ENCODE results near the gene GAST. TPM values are rescaled to one million over a fixed set of nuclear protein-coding genes. Genes with fewer than 3 reads are reported as not detected.

Gene GAST
- total and polyA plus RNA-seq, 2 of the 13 experiments (the other 11 are each of a cell fraction or from before 2014, with no cell fraction given): 0.32 to 0.42 TPM

GRCh38 chr17:41665566-41666236, 46.4 kb upstream of the GAST start (continued):
- no peak for TF ChIP-seq ZNF609 (CRISPR knock-in tag; IDR thresholded peaks at IDR 0.05; ENCODE audit: borderline replicate concordance)
- no peak for TF ChIP-seq TBP (CRISPR knock-in tag; IDR thresholded peaks at IDR 0.05)
- TF ChIP-seq SMAD1 (CRISPR knock-in tag; IDR thresholded peaks at IDR 0.05; ENCODE audit: borderline replicate concordance, low read depth): peak; percentile 52; the same call in 1 of the 2 replicates
- 0 out of 2 replicates have a peak, but pooled peaks have one; percentile 36 for TF ChIP-seq ATF3 (CRISPR knock-in tag; IDR thresholded peaks at IDR 0.05)
- TF ChIP-seq MYPOP (CRISPR knock-in tag; IDR thresholded peaks at IDR 0.05): no peak
- peak; percentile 30 for TF ChIP-seq RBM39 (IDR thresholded peaks at IDR 0.05; ENCODE audit: low read depth, low read length, poor library complexity, severe bottlenecking)
- no peak for TF ChIP-seq ZNF234 (CRISPR knock-in tag; conservative IDR thresholded peaks at IDR 0.05)
- TF ChIP-seq SIN3A (IDR thresholded peaks at IDR 0.05; ENCODE audit: borderline replicate concordance, low read depth, low read length): peak; percentile 81; the same call in 1 of the 2 replicates
- no peak for TF ChIP-seq FIP1L1 (IDR thresholded peaks at IDR 0.05; ENCODE audit: borderline replicate concordance, insufficient read depth, low read depth, low read length)
- TF ChIP-seq SOX13 (IDR thresholded peaks at IDR 0.05): no peak
- peak in 1 of 2 experiments; percentile 43; a peak in 1 of 4 replicates for TF ChIP-seq SOX13 (CRISPR knock-in tag; conservative IDR thresholded peaks at IDR 0.05 in 1 of 2, IDR thresholded peaks at IDR 0.05 in 1 of 2)
- no peak for TF ChIP-seq ZSCAN9 (CRISPR knock-in tag; IDR thresholded peaks at IDR 0.05; ENCODE audit: borderline replicate concordance)
- TF ChIP-seq ZNF24 (IDR thresholded peaks at IDR 0.05): 0 out of 2 replicates have a peak, but pooled peaks have one; percentile 41
- peak; percentile 62; the same call in 1 of the 2 replicates for TF ChIP-seq MAZ (IDR thresholded peaks at IDR 0.05; ENCODE audit: borderline replicate concordance, low read depth, low read length)
- TF ChIP-seq MAZ (CRISPR knock-in tag; IDR thresholded peaks at IDR 0.05; ENCODE audit: low read depth): peak; percentile 63; the same call in 1 of the 2 replicates
- peak; percentile 94 for TF ChIP-seq ZNF839 (CRISPR knock-in tag; IDR thresholded peaks at IDR 0.05; ENCODE audit: borderline replicate concordance)
- TF ChIP-seq AKAP8 (CRISPR knock-in tag; IDR thresholded peaks at IDR 0.05): peak; percentile 72; the same call in 1 of the 2 replicates
- no peak; the same call in 1 of the 2 replicates for TF ChIP-seq ZNF761 (CRISPR knock-in tag; conservative IDR thresholded peaks at IDR 0.05)
- peak; percentile 66 for TF ChIP-seq ZNF614 (CRISPR knock-in tag; IDR thresholded peaks at IDR 0.05; ENCODE audit: borderline replicate concordance)
- TF ChIP-seq TGIF2 (CRISPR knock-in tag; IDR thresholded peaks at IDR 0.05): peak; percentile 28
- TF ChIP-seq ZUFSP (CRISPR knock-in tag; IDR thresholded peaks at IDR 0.05; ENCODE audit: borderline replicate concordance): no peak

All from HepG2 (cell line).